Amniotic epithelial cell (primary cell): ENCODE measurements around the gene MRTFB.

ENCODE experiments used
- DNase-seq: peaks from one replicate; pipeline ENCODE4 v3.0.0-alpha.2; 2010; ENCODE audit warnings: low read depth

The MRTFB gene

DNA sequence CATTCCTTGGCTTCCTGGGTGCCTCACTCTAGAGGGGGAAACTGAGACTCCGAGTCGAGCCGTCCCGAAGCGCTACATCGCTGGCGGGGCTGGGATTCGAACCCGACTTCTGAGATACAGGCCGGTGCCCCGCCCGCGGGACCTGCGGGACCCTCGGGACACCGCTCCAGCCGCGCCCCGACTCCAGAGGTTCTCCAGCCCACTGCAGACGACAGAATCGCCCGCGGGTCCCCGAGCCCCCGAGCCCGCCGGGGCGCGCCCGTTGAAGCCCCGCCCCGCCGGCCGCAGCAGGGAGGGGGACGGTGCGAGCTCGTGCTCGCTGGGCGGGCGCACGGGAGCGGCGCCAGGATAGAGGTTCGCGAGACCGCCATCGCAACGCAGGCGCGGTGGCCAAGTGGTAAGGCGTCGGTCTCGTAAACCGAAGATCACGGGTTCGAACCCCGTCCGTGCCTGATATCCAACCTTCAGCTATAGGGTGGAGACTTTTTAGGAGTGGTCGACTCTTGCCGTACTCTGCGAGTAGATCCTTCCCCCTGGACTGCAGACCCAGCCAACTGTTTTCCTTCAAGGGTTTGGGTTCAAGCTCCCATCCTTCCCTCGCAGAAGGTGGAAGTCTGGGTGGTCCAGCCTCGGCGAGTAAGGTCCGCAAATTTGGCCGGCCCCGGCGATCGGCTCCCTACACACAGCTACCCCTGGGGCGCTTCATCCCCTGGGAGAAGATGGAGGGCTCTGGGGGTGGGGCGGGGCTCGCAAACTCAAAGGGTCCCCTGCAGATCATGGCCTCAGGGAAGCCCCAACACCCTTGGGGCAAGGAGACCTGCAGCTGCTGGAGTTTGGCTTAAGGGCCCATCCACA, 214.6 kb downstream of the MRTFB start:
- DNase-seq: peak; percentile 95

DNA sequence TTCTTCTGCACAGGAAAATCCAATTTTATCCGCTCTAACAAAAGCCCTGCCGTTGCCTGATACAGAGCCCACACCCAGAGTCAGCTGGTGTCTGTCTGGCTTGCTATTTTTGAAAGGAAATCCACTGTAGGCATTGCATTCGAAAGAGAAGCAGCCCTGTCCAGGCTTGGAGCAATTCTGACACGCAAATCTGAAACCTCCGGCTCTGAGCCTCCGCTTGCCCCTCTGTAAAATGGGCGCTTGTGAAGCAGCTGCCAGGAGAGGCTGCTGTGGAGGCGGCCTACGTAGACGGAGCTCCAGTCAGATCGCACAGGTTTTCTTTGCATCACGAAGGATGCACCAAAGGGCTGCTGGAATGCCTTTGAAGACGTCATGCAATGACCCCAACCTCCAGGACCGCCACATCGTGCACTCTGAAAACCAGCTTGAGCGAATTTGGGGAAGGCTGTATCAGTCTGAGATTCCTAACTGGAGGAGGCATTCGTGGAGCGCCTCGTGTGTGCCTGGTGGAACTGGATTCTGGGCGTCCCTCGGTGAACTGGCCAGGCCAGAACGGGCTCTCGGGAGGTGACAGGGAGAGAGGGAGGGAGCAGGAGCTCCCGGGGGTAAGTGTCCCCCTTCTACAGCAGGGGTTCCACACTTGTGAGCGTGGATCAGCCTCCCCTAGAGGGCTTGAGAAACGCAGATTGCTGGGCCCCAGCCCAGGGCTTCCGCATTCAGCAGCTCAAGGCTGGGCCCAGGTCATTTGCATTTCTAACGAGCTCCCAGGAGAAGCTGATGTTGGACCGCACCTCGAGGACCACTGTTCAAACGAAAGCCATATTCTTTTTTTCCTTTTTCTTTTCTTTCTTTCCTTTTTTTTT, 215.5 kb downstream of the MRTFB start:
- no peak for DNase-seq

DNA sequence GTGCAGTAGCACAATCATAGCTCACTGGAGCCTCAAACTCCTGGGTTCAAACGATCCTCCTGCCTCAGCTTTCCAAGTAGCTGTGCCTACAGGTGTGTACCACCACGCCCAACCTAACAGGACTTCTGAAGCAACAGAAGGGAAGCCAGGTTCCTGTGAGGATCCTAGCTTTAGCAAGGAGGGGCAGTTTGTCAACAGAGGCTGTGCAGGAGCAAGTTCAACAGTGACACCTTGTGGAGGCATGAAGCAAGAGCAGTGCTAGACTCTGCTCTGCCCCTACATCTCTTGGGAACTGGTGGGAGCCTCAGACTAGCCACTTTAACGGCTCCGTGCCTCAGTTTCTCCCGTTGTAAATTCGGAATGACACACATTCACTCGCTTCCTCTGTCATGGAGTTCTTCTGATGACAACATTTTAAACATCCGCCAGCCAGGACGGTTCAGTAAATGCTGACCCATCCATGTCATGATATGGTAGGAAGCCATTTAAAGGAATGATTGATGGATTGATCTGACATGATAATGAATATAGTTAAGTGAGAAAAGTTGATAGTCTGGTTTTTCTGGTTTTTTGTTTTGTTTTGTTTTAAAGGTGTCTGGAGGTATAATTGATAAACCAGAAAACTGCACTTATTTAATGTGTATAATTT, 218.7 kb downstream of the MRTFB start:
- peak; percentile 26 for DNase-seq

DNA sequence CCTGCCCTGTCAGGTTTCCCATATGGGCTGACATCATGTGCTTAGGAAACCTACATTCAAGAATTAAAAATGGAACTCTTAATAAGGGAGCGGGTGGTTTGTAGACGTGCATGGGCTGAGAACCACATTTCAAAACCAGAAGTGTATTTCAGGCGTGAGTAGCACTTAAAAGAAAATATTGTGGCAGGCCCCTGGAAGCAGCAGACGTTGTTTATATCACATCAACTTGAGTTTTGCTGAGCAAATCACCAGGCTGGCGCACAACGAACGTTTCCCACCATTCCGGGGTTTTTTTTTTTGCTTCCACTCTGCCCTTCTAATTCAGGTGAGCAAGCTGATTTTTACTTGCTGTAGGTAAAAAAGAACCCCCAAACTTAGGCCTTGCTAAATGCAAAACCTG, 220.2 kb downstream of the MRTFB start:
- no peak for DNase-seq

DNA sequence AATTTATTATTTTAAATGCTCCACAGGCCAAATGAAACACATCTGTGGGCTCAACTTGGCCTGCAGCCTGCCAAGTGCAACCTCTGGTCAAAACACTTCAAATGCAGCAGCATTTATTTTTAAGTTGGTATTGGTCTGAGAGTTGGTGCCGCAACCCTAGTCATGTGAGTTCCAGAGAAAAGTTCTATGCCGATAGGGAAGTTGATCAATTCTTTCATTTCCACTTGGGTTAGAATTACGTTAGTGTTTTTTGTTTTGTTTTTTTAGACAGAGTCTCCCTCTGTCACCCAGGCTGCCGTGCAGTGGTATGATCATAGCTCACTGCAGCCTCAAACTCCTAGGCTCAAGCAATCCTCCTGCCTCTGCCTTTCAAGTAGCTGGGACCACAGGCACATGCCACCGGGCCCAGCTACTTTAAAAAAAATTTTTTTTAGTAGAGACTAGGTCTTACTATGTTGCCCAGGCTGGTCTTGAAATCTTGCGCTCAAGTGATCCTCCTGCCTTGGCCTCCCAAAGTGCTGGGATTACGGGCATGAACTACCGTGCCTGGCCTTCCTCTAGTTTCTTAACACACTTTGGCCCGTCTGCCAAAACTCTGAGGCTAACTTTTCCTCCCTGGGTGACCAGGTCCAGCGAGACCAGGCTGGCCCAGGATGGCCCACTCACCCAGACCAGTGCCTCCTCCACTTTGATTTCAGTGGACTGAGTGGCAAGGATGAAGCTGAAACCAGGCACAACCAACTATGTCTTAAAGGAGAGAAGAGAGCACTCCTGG, 221.1 kb downstream of the MRTFB start:
- no peak for DNase-seq

DNA sequence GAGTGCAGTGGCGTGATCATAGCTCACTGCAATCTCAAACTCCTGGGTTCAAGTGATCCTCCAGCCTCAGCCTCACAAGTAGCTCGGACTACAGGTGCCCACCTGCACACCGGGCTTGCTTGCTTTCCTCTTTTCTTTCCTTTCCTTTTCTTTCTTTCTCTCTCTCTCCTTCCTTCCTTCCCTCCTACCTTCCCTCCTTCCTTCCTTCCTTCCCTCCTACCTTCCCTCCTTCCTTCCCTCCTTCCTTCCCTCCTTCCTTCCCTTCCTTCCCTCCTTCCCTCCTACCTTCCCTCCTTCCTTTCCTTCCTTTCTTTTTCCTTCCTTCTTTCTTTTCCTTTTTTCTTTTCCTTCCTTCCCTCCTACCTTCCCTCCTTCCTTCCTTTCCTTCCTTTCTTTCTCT, 225.5 kb downstream of the MRTFB start:
- no peak for DNase-seq

DNA sequence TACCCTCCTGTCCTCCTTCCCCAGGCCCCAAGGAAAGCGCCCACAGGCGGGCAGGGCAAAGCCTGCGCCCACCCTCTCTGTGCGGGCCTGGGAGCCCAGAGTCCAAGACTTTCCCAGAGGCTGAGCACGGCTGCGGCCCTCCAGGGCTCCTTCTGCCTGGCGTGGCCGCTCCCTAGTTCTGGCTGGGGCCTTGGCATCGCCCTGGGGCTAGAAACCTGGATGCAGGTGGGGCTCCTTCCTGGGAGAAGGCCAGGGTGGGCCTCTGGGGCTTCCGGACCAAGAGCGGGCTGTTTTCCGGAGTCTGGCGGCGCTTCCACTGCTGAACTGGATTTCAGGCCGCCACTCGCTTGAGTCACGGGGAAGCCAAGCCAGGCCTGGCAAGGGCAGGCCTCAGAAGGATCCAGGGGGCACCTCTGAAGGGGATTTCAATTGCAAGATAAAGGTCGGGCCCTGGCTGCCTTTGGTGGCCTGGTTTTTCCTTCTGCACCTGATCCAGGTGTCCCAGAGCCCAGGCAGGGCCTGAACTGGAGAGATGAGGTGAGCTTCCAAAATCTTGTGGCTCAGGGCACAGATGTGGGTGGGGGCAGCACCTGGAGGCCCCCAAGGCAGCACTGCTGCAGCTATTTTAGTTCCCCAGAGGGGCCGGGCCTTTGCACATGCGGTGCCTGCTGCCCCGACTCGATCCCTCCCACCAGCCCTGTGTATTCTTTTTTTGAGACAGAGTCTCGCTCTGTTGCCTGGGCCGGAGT, 227.4 kb downstream of the MRTFB start:
- no peak for DNase-seq

DNA sequence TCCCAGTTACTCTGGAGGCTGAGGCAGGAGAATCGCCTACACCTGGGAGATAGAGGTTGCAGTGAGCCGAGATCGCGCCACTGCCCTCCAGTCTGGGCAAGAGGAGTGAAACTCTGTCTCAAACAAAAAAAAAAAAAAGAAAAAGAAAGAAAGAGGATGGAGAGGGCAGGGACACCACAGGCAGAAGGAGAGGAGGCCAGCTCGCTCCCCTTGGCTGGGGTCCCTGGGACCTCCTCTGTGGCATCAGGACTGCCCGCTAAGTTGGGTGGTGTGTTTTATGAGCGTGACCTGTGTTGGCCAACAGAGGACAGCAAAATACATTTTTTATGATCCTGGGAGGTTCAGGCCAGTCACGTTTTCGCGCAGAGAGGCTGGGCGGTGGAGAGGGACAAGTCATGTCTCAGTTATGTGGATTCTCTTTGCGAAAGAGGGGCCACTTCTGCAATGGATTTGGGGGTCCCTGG, 229.6 kb downstream of the MRTFB start:
- DNase-seq: peak; percentile 83

DNA sequence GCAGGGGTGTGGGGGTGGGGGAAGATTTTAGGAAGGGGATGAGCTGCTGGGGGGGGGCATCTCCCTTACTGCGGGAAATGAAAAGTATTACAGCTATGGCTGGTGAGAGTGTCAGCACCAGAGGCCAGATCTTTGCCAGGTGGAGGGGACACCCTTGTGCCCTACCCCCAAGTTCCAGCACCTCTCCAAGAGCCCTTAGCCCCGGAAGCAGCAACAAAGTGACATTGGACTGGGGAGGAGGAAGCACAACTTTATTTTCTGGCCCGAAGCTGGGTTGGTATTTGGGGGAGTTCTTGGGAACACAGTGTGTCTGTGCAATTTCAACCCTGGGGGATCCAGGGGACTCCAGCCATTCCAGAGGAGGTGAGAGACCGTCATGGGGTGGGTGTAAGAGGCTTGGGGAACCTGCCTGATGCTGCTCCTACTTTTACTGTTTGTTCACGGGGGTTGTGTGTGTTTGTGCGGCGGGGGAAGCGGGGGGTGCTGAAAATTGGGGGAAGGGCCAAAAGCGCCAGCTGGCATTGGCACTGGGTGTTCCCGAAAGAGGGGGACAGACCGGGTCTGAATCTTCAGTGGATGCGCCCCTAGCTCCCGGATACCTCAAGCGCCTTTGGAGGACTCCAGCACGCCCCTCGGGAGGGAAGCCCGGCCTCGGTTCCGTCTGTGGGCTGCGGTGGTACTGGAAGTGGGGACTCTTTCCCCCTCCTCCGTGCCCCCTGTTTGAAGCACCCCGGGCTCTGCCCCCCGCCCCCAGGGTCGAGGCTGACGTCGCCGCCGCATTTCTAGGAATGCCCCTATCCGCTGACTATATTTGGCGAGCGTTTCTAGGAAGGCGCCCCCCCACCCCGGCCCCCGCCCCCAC, 230.3 kb downstream of the MRTFB start:
- no peak for DNase-seq

DNA sequence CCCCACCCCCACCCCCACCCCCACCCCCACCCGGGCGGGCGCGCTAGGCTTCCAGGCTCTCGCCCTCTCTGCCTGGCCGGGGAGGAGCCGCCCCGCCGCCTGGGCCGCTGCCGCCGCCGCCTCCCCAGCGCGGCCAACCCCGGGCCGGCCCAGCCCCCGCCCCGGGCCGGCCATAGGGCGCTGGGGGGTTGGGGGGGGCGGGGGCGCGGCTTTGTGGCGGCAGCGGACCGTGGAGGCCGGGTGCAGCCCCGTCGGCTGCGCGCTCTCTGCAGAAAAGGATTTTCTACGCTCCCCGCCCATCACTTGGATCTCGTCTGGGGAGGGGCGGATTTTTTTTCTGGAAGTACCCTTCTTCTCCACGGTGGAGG, 230.9 kb downstream of the MRTFB start:
- DNase-seq: peak; percentile 49

DNA sequence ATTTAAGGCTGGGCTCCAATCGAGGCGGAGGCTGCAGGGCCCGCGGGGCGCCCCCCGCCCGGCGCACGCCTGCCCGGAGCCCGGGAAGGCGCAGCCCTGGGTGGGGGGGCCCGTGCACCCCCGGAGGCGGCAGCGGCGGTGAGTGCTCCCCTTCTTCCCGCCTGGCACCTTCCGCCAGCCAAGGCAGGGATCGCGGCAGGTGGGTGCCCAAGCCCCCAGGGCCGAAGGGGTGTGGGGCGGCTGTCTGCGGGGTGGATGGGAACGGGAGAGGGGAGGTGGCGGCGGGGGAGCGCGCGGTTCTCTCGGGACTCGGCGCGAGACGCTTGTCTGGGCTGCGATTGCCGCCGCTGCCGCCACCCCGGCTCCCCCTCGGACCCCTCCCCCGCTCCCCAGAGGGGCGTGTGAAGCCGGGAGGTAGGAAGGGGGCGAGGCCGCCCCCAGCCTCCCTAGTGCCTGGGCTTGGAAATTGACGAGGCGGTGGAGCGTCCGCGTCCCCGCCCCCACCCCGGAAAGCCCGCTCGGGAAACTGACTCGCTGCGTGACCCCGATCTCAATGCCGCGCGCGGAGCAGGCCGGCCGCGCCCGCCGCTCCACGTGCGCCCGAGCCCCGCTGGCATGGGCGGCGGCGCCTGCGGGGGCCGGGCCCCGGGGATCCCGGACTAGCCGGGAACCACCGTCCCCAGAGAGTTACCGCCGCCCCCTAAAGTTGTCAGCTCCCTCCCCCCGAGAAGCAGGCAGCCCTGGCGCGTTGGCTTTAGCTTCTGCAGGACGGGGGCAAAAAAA, 231.5 kb downstream of the MRTFB start:
- DNase-seq: no peak

DNA sequence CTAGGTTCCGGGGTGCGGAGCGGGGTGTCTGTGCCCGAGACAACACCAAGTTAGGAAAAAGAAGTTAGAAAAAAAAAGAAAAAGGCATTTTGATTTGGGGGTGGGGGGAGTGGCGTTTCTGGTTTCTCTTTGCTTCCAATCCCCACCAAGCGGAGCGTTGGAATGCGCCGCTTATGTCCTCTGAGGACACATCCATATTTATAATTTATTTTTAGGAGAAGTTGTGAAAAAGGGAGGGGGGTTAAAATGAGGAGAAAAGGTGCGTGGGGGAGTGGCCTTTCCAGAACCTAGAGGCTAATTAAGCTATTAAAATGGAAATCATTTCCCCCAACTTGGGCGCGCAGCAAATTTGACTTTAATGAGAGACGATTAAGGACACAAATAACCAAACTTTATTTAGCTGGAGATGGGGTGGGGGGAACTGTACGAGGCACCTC, 232.1 kb downstream of the MRTFB start:
- no peak for DNase-seq

DNA sequence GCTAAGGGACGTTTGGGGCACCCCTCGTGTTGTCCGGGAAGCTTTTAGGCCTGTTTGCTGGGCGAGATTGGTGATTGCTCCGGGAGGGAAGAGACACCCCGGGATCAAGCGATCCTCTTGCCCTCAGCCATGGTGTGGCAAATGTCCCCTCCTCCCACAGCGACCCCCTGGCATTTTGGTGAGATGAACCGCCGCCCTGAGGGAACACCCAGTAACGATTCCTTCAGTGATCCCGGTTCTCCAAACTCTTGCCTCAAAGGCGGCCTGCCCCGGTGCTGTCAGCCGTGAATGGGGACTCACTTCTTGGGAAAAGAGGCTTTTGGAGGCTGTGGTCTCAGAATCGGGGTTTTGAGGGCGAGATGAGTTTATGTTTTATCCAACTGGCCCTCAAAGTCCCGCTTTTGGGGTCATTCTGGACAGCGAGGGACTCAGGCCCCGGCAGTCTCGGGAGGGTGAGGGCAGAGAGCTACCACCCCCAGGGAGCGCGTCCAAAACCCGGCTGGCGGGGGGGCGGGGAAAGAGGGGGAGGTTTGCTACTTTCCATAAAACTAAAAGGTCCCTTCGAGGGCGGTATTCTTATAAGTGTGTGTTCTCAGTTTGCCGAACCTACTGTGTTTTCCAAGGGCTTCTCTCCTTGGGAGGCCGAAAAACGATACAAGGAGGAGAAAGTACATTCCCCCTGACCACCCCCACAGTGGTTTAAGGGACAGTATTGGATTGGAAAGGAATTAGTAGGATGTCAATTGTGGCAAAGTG, 232.7 kb downstream of the MRTFB start:
- no peak for DNase-seq

DNA sequence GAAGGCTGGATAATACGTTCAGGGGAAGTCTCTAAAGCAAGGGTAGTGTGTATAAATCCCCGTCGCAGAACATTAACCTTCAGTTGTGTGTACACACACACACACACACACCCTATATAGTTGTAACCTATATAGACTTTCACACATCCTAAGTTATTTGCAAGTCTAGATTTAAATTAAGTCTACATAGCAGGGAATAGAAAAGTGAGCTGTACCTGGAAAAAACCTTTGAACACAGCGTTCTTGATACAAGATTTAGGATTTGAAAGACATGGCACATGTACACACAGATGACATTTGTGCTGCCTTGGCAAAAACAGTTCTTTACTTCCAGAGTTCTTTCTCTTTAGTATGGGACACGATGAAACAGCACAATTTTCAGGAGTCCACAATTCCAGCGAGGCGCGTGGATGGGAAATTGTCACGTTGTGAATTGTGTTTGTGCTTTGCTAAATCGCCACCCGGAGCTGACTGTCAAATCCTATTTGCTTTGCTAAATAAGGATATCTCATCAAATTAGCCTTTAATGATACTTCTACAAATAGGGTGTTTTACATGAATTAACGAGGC, 233.9 kb downstream of the MRTFB start:
- DNase-seq: no peak

DNA sequence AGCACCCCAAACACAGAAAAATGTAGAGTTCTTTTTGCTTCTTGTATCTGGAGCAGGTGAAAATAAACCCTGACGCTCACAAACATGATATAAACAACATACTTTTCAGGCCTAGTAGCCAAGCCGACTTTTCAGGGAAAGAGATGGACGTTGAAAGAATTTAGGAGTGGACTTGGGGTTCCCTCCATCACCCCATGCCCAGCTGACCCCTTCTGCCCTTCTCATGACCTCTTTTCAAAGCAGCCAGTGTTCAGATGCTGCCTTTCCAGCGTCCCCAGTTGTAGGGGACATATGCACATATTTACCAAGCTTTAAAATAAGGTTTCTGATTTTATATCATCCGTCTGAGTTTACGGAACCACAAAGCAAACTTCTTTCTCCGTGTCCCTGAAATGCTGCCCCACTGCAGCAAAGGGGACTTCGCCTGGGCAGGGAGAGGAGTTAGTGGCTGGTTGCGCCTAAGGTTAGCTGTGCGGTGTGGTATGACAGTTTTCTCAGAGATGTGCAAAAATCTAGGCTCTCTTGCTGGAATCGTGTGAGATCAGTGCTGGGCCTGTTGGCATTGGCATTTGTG, 235.5 kb downstream of the MRTFB start:
- DNase-seq: no peak

DNA sequence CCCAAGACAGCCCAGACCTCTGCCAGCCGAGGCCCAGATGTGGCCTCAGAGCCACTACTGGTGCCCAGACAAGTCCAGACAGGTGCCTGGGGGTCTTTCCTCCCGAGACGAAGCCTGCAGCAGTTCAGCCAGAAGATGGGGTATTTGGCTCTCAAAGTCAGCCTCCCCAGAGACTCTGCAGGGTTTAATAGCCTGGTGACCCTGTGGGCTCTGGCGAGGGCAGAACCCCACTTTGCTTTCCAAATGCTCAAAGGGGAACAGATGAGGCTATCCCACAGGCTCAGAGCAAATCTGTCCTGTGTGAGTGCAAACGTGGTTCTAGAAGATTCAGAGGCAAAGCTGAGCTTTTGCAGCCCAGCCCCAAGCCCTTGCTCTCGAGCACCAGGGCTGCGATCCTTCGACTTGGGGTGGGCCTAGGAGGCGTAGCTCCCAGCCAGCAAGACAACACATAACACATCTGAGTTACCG, 236.0 kb downstream of the MRTFB start:
- no peak for DNase-seq

DNA sequence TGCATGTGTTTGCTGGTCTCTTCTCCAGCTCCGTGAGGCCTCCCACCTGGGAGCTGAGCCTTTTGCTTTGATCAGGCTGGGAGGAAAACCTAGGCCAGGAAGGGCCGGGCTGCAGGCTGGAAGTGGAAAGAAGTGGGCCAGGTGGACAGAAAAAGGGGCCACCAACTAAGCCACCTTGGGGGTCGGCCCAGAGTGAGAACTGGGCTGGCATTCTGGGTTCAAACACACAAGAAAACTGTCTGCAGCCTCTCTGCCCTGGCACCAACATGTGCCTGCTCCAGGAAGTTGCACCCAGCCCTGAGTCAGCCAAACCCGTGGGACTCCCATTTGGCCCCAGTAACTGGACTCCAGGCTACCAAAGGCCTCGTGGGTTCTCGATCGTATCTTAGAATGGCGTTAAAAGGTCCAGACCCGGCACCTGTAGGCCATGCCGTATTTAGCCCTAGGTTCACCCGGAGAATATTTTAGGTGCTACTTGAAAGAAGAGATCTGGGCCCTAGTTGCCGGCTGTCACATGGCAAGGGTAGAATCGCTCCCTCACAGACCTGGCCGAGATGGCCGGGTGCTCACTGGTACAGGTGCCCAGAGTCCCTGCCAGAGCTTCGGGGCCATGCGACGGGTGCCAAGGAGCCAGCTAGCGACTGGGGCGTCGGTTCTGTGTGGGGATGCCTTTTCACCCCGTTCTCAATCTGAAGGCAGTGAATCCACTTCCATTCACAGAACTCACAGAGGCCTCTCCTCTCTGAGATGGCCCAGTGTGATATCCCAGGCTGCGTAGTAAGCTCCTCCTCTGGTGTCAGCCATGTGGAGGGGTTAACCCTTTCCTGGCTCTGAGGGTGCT, 236.6 kb downstream of the MRTFB start:
- peak; percentile 27 for DNase-seq
